Hepatocyte (in vitro differentiated cells): ENCODE results near the gene TRPV2. TPM values are rescaled to one million over a fixed set of nuclear protein-coding genes. Genes with fewer than 3 reads are reported as not detected.

Experiments used
- DNase-seq: peaks from one replicate; pipeline ENCODE4 v3.0.0-alpha.2; 2016; ENCODE audit warnings: low spot score
- H2AFZ ChIP-seq: fragments of 200-600 bp; sonication (generic); 2 replicates; pipeline ENCODE4 v1.6.0; 2016; ENCODE audit warnings: antibody characterized with exemption, mild to moderate bottlenecking
- H3K27ac ChIP-seq: fragments of 200-600 bp; sonication (generic); 2 replicates; pipeline ENCODE4 v1.5.1; 2016; ENCODE audit warnings: mild to moderate bottlenecking
- H3K27me3 ChIP-seq: fragments of 200-600 bp; sonication (generic); 2 replicates; pipeline ENCODE4 v1.6.1; 2016
- H3K36me3 ChIP-seq: fragments of 200-600 bp; sonication (generic); replicated peaks from 2 replicates; pipeline ENCODE4 v1.5.1; 2016; ENCODE audit warnings: low read depth; ENCODE audit not compliant: insufficient read depth
- H3K4me1 ChIP-seq: fragments of 200-600 bp; sonication (generic); 2 replicates; pipeline ENCODE4 v1.5.1; 2016; ENCODE audit warnings: mild to moderate bottlenecking, moderate library complexity; ENCODE audit not compliant: insufficient read depth
- H3K4me2 ChIP-seq: fragments of 200-600 bp; sonication (generic); 2 replicates; pipeline ENCODE4 v1.6.0; 2016
- H3K4me3 ChIP-seq: fragments of 200-600 bp; sonication (generic); 2 replicates; pipeline ENCODE4 v1.5.1; 2016; ENCODE audit warnings: mild to moderate bottlenecking
- H3K79me2 ChIP-seq: fragments of 200-600 bp; sonication (generic); 2 replicates; pipeline ENCODE4 v1.6.0; 2017; ENCODE audit warnings: mild to moderate bottlenecking
- H3K9me2 ChIP-seq: fragments of 200-600 bp; sonication (generic); replicated peaks from 2 replicates; pipeline ENCODE4 v1.6.0; 2017; ENCODE audit warnings: mild to moderate bottlenecking; ENCODE audit not compliant: insufficient read depth
- H3K9me3 ChIP-seq: fragments of 200-600 bp; sonication (generic); 2 replicates; pipeline ENCODE4 v1.5.1; 2016; ENCODE audit warnings: low read depth, mild to moderate bottlenecking
- H4K20me1 ChIP-seq: fragments of 200-600 bp; sonication (generic); 2 replicates; pipeline ENCODE4 v1.6.0; 2016; ENCODE audit warnings: mild to moderate bottlenecking; ENCODE audit not compliant: insufficient read depth, poor library complexity, severe bottlenecking
- CTCF ChIP-seq: fragments of 200-600 bp; sonication (generic); IDR thresholded peaks from 2 replicates; pipeline ENCODE4 v1.5.1; 2016; ENCODE audit warnings: antibody characterized with exemption, mild to moderate bottlenecking; ENCODE audit not compliant: poor library complexity
- EZH2 ChIP-seq: fragments of 200-600 bp; sonication (generic); IDR thresholded peaks from 2 replicates; pipeline ENCODE4 v1.6.1; 2016; ENCODE audit warnings: antibody characterized with exemption, mild to moderate bottlenecking, borderline replicate concordance
- EZH2phosphoT487 ChIP-seq: fragments of 200-600 bp; sonication (generic); IDR thresholded peaks from one replicate; pipeline ENCODE4 v1.6.1; 2018; ENCODE audit warnings: antibody characterized with exemption, mild to moderate bottlenecking, low read depth, moderate library complexity; ENCODE audit not compliant: unreplicated experiment, severe bottlenecking
- WGBS: methylation state at CpG from one replicate; pipeline ENCODE4 v1.1.6; 2016; ENCODE audit warnings: low lambda C conversion rate; ENCODE audit errors: missing lambda C conversion rate; 5-methylcytosine and 5-hydroxymethylcytosine counted together
- polyA plus RNA-seq: library from polyadenylated mRNA; unstranded; fragments of >200 nt; fragmentation: Nextera tagmentation; extraction: Ambion mirVana; gene quantifications from 2 replicates; pipeline ENCODE4 v1.2.1, GENCODE V29; 2016
- total RNA-seq: library from RNA; depleted of rRNA; stranded (reverse); fragments of >200 nt; gene quantifications from 2 replicates; pipeline ENCODE4 v1.2.3, GENCODE V29; 2014

The TRPV2 gene
- total and polyA plus RNA-seq, 2 experiments from 2014 or later = 7.7 to 10.1 TPM

- Histone ChIP-seq H3K4me2 (peak overlapping the region; percentile 12), H3K36me3 (no peaks in the 10 kb centered on the region), H3K4me3 (no peak overlapping the region), H3K27me3 (no peaks in the 10 kb centered on the region), H2AFZ (no peak overlapping the region), H3K79me2 (peaks cover 24% of the 10 kb centered on the region), H3K4me1 (peaks cover 62% of the 10 kb centered on the region), H3K27ac (peak overlapping the region; percentile 98), H3K9me3 (no peaks in the 10 kb centered on the region), H3K9me2 (no peaks in the 10 kb centered on the region), H4K20me1 (no peaks in the 10 kb centered on the region)
- TF ChIP-seq CTCF = peak; percentile 20
- no peak for TF ChIP-seq EZH2
- 73% methylated on average over 3 of the region's 3 CpGs for WGBS
- no peak for DNase-seq
Measured at GRCh38 chr17:16467886-16468285, 52.5 kb downstream of the TRPV2 start.

- Histone ChIP-seq H3K4me1 (peaks cover 55% of the 10 kb centered on the region), H2AFZ (no peak overlapping the region), H3K27me3 (no peaks in the 10 kb centered on the region), H3K36me3 (no peaks in the 10 kb centered on the region), H3K4me3 (no peak overlapping the region), H3K79me2 (peaks cover 22% of the 10 kb centered on the region), H4K20me1 (no peaks in the 10 kb centered on the region), H3K4me2 (peak overlapping the region; percentile 12), H3K9me2 (no peaks in the 10 kb centered on the region), H3K9me3 (no peaks in the 10 kb centered on the region), H3K27ac (peak overlapping the region; percentile 98)
- DNase-seq = no peak
- 57% methylated on average over 4 of the region's 4 CpGs for WGBS
- TF ChIP-seq CTCF = no peak
- TF ChIP-seq EZH2phosphoT487 = no peak
- no peak for TF ChIP-seq EZH2
Measured at GRCh38 chr17:16468428-16468992, 53.1 kb downstream of the TRPV2 start.

GRCh38 chr17:16470265-16470664 is 54.9 kb downstream of the TRPV2 start:
- Histone ChIP-seq H3K4me2 (no peak overlapping the region), H3K27me3 (no peaks in the 10 kb centered on the region), H3K4me1 (peaks cover 44% of the 10 kb centered on the region), H3K4me3 (no peak overlapping the region), H4K20me1 (no peaks in the 10 kb centered on the region), H3K36me3 (no peaks in the 10 kb centered on the region), H3K9me3 (no peaks in the 10 kb centered on the region), H3K27ac (peak overlapping the region; percentile 98), H3K79me2 (peaks cover 23% of the 10 kb centered on the region), H2AFZ (no peak overlapping the region), H3K9me2 (no peaks in the 10 kb centered on the region)
- no peak for DNase-seq
- WGBS = 88% methylated on average over 11 of the region's 11 CpGs
- no peak for TF ChIP-seq CTCF
- no peak for TF ChIP-seq EZH2phosphoT487
- TF ChIP-seq EZH2 = no peak
